ENCODE data around the gene HOXA1.

DNA sequence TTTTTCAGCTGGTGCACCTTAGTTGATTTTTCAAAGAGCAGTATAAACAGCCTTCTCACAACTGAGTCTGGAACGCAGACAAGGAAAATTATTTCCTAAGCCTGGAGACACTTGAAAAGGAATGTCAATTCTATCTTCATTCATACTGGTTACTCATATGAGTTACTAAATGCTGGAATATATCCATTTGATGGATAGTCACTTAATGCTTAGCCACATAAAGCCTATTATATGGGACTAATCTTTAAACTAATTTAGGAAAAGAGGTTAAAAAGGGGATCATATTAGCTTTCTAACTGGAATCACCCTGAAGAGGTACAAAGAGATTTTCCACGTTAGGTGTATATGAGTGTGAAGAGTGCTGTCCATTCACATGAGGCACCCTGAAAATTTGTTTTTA is 36.4 kb upstream of the HOXA1 start:
- TF ChIP-seq, protein P1, sequence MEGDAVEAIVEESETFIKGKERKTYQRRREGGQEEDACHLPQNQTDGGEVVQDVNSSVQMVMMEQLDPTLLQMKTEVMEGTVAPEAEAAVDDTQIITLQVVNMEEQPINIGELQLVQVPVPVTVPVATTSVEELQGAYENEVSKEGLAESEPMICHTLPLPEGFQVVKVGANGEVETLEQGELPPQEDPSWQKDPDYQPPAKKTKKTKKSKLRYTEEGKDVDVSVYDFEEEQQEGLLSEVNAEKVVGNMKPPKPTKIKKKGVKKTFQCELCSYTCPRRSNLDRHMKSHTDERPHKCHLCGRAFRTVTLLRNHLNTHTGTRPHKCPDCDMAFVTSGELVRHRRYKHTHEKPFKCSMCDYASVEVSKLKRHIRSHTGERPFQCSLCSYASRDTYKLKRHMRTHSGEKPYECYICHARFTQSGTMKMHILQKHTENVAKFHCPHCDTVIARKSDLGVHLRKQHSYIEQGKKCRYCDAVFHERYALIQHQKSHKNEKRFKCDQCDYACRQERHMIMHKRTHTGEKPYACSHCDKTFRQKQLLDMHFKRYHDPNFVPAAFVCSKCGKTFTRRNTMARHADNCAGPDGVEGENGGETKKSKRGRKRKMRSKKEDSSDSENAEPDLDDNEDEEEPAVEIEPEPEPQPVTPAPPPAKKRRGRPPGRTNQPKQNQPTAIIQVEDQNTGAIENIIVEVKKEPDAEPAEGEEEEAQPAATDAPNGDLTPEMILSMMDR (IDR thresholded peaks at IDR 0.05), result no peak
- no peak for TF ChIP-seq ZFX (IDR thresholded peaks at IDR 0.05; ENCODE audit: borderline replicate concordance)
